ENCODE data around the gene ARID3B.
"Not testable (repeated sequence)": the region's sequence is repeated elsewhere in the genome, so short reads cannot be mapped to it uniquely, and the experiment has no call there.

The ARID3B gene

GRCh38 chr15:74573987-74574386, 33.0 kb downstream of the ARID3B start:
- DNase-seq: no peak

GRCh38 chr15:74578496-74578994, 37.5 kb downstream of the ARID3B start:
- DNase-seq: no peak

- DNase-seq: no peak
These were observed 38.0 kb downstream of the ARID3B start for GRCh38 chr15:74579001-74579400.

- DNase-seq: no peak
These were observed 39.7 kb downstream of the ARID3B start for GRCh38 chr15:74580538-74581350.

- no peak for DNase-seq
These were observed 43.2 kb downstream of the ARID3B start for GRCh38 chr15:74584204-74584603.

- DNase-seq: no peak
These were observed 43.8 kb downstream of the ARID3B start for GRCh38 chr15:74584779-74585178.

GRCh38 chr15:74585191-74585590, 44.2 kb downstream of the ARID3B start:
- DNase-seq: no peak

GRCh38 chr15:74585857-74586256, 44.8 kb downstream of the ARID3B start:
- DNase-seq: no peak

- DNase-seq: no peak
These were observed 48.8 kb downstream of the ARID3B start for GRCh38 chr15:74589826-74590225.

- DNase-seq: no peak
These were observed 51.2 kb downstream of the ARID3B start for GRCh38 chr15:74592222-74592621.

- DNase-seq: no peak
These were observed 52.1 kb downstream of the ARID3B start for GRCh38 chr15:74593122-74593521.

GRCh38 chr15:74594455-74594854, 53.4 kb downstream of the ARID3B start:
- no peak for DNase-seq

- no peak for DNase-seq
These were observed 54.3 kb downstream of the ARID3B start for GRCh38 chr15:74595271-74595670.

GRCh38 chr15:74596736-74597135, 55.7 kb downstream of the ARID3B start:
- DNase-seq: not testable (repeated sequence)

- DNase-seq: not testable (repeated sequence)
These were observed 56.2 kb downstream of the ARID3B start for GRCh38 chr15:74597146-74597705.

- DNase-seq: peak; percentile 74 to 91
These were observed 57.3 kb downstream of the ARID3B start for GRCh38 chr15:74598126-74598842.

GRCh38 chr15:74599156-74599555, 58.1 kb downstream of the ARID3B start:
- no peak for DNase-seq

- DNase-seq: no peak
These were observed 62.2 kb downstream of the ARID3B start for GRCh38 chr15:74603026-74603788.

GRCh38 chr15:74603789-74604705, 63.0 kb downstream of the ARID3B start:
- no peak for DNase-seq

GRCh38 chr15:74604983-74605794, 64.2 kb downstream of the ARID3B start:
- no peak for DNase-seq

- no peak for DNase-seq
These were observed 64.8 kb downstream of the ARID3B start for GRCh38 chr15:74605795-74606150.

Data from SW 1271 (cell line).